HCT116 (cell line): ENCODE results near the gene SHC2. TPM values are rescaled to one million over a fixed set of nuclear protein-coding genes. Genes with fewer than 3 reads are reported as not detected.

Experiments used
- ATAC-seq: fragments of 200-7000 bp; cut with Tn5 transposase; 2 replicates; pipeline ENCODE4 v1.9.1; 2020; ENCODE audit warnings: mild to moderate bottlenecking, moderate library complexity
- BruUV-seq: library from RNA; stranded (reverse); fragments of 400-500 nt; replicated peaks from 2 replicates; lab custom pipeline; 2021; lab: Mats Ljungman, UMichigan
- CTCF ChIA-PET: fragments of 300-600 bp; sonication (Branson Sonifier 250); formaldehyde crosslinking; loops from one replicate; lab custom pipeline; 2021; ENCODE audit warnings: antibody characterized with exemption; lab: Charles Lee
- POLR2A ChIA-PET: fragments of 300-600, 350-600 bp; sonication (Branson Sonifier 250); formaldehyde crosslinking; loops from one replicate; lab custom pipeline; 2021; ENCODE audit warnings: antibody characterized with exemption; lab: Charles Lee
- RAD21 ChIA-PET, 2 experiments: fragments of 300-600 bp; sonication (Branson Sonifier 250); formaldehyde crosslinking; loops; one replicate each; lab custom pipeline; 2023; ENCODE audit warnings: low total read pairs in 2 of 2; ENCODE audit not compliant: uncharacterized antibody in 2 of 2, unreplicated experiment in 2 of 2, low non-redundant PET in 1 of 2; lab: Charles Lee
- DNase-seq: peaks from one replicate; pipeline ENCODE4 v3.0.0-alpha.2; 2010; ENCODE audit warnings: low read depth, low spot score
- H2AFZ ChIP-seq: fragments of 200-600 bp; shearing (Covaris generic), sonication (generic); 2 replicates; pipeline ENCODE4 v1.6.1; 2017; ENCODE audit warnings: low read depth, mixed run types, mixed read lengths, antibody characterized with exemption, low read length; ENCODE audit not compliant: poor library complexity, severe bottlenecking
- H3K27ac ChIP-seq: 2 replicates; pipeline ENCODE4 v1.5.1; 2012; ENCODE audit warnings: low read depth, low read length
- H3K27me3 ChIP-seq: fragments of 200-600 bp; sonication (generic); 2 replicates; pipeline ENCODE4 v1.6.1; 2016; ENCODE audit warnings: mixed run types, low read length, mixed read lengths; ENCODE audit not compliant: insufficient read depth
- H3K36me3 ChIP-seq, 2 experiments: fragments of 200-500 bp in 1 of 2; fragments of 200-600 bp in 1 of 2; sonication (Bioruptor generic) in 1 of 2; sonication (generic) in 1 of 2; 2 replicates each; pipeline versions ENCODE4 v1.5.1 to v1.6.1; 2014 to 2016; ENCODE audit warnings: low read length in 2 of 2, inconsistent platforms in 1 of 2, mixed read lengths in 1 of 2, mixed run types in 1 of 2; ENCODE audit not compliant: insufficient read depth in 2 of 2, control insufficient read depth in 1 of 2
- H3K4me1 ChIP-seq, 2 experiments: fragments of 200-600 bp in 1 of 2; sonication (generic) in 1 of 2; 2 replicates each; pipeline versions ENCODE4 v1.5.1 to v1.6.1; 2012 to 2017; ENCODE audit warnings: low read length in 2 of 2, inconsistent platforms in 1 of 2, mild to moderate bottlenecking in 1 of 2, mixed read lengths in 1 of 2, mixed run types in 1 of 2, moderate library complexity in 1 of 2; ENCODE audit not compliant: insufficient read depth in 2 of 2, control insufficient read depth in 1 of 2
- H3K4me2 ChIP-seq: fragments of 200-600 bp; sonication (generic); 2 replicates; pipeline ENCODE4 v1.6.1; 2017; ENCODE audit warnings: mixed run types, low read length, mixed read lengths
- H3K4me3 ChIP-seq, 2 experiments: fragments of 200-600 bp in 1 of 2; sonication (generic) in 1 of 2; replicated peaks in 1 of 2; 2 replicates each; pipeline ENCODE4 v1.5.1; 2011 to 2016; ENCODE audit warnings: low read length in 2 of 2, control low read depth in 1 of 2, low read depth in 1 of 2, mild to moderate bottlenecking in 1 of 2, mixed read lengths in 1 of 2, mixed run types in 1 of 2
- H3K79me2 ChIP-seq: fragments of 200-600 bp; sonication (generic); 2 replicates; pipeline ENCODE4 v1.6.1; 2017; ENCODE audit warnings: mild to moderate bottlenecking, mixed run types, low read length, moderate library complexity, mixed read lengths; ENCODE audit not compliant: insufficient read depth
- H3K9ac ChIP-seq: fragments of 200-600 bp; sonication (generic); 2 replicates; pipeline ENCODE4 v1.6.1; 2016; ENCODE audit warnings: low read length, mixed read lengths
- H3K9me2 ChIP-seq: fragments of 200-600 bp; sonication (generic), shearing (Covaris generic); 2 replicates; pipeline ENCODE4 v1.6.1; 2017; ENCODE audit warnings: mixed run types, mild to moderate bottlenecking, moderate library complexity; ENCODE audit not compliant: insufficient read depth
- H3K9me3 ChIP-seq, 2 experiments: fragments of 200-500 bp in 1 of 2; fragments of 200-600 bp in 1 of 2; sonication (Bioruptor generic) in 1 of 2; sonication (generic) in 1 of 2; 2 replicates each; pipeline ENCODE4 v1.6.1; 2014 to 2017; ENCODE audit warnings: low read length in 2 of 2, mixed read lengths in 2 of 2, inconsistent platforms in 1 of 2, low read depth in 1 of 2, mild to moderate bottlenecking in 1 of 2, mixed run types in 1 of 2, moderate library complexity in 1 of 2; ENCODE audit not compliant: control insufficient read depth in 1 of 2, insufficient read depth in 1 of 2
- H4K20me1 ChIP-seq: fragments of 200-600 bp; sonication (generic), shearing (Covaris generic); 2 replicates; pipeline ENCODE4 v1.6.1; 2017; ENCODE audit warnings: mixed run types, mild to moderate bottlenecking, moderate library complexity; ENCODE audit not compliant: insufficient read depth
- CEBPB ChIP-seq: IDR thresholded peaks from 2 replicates; pipeline ENCODE4 v1.6.1; 2012; ENCODE audit warnings: low read depth
- EGR1 ChIP-seq: IDR thresholded peaks from 2 replicates; pipeline ENCODE4 v1.6.1; 2012; ENCODE audit warnings: low read depth
- EZH2phosphoT487 ChIP-seq: fragments of 200-600 bp; IDR thresholded peaks from 2 replicates; pipeline ENCODE4 v1.6.1; 2018; ENCODE audit warnings: antibody characterized with exemption, borderline replicate concordance
- JUND ChIP-seq: IDR thresholded peaks from 2 replicates; pipeline ENCODE4 v1.6.1; 2012
- POLR2A ChIP-seq: IDR thresholded peaks from 2 replicates; pipeline ENCODE4 v1.7.0; 2011; ENCODE audit warnings: borderline replicate concordance; ENCODE audit not compliant: insufficient read depth, insufficient read length; ENCODE audit errors: extremely low read depth
- POLR2AphosphoS5 ChIP-seq: IDR thresholded peaks from 2 replicates; pipeline ENCODE4 v1.6.1; 2011; ENCODE audit warnings: mild to moderate bottlenecking, low read depth, low read length, moderate library complexity
- SIN3A ChIP-seq: IDR thresholded peaks from 2 replicates; pipeline ENCODE4 v1.6.1; 2012; ENCODE audit warnings: low read depth
- SP1 ChIP-seq: IDR thresholded peaks from 2 replicates; pipeline ENCODE4 v1.6.1; 2012; ENCODE audit warnings: low read depth
- SRF ChIP-seq: IDR thresholded peaks from 2 replicates; pipeline ENCODE4 v1.6.1; 2012; ENCODE audit warnings: low read depth
- TCF7L2 ChIP-seq: IDR thresholded peaks from 2 replicates; pipeline ENCODE4 v1.7.0; 2011; ENCODE audit warnings: borderline replicate concordance, inconsistent platforms; ENCODE audit not compliant: insufficient read depth, insufficient read length; ENCODE audit errors: extremely low read depth
- YY1 ChIP-seq: IDR thresholded peaks from 2 replicates; pipeline ENCODE4 v1.6.1; 2011; ENCODE audit warnings: low read length, low read depth, moderate library complexity, mild to moderate bottlenecking; ENCODE audit not compliant: insufficient replicate concordance; ENCODE audit errors: extremely low read depth
- ZNF274 ChIP-seq: fragments of 200-500 bp; sonication (Bioruptor generic); IDR thresholded peaks from 2 replicates; pipeline ENCODE4 v1.6.1; 2014; ENCODE audit warnings: mild to moderate bottlenecking, low read depth, low read length, inconsistent platforms
- intact Hi-C: fragments of 100-400 bp; cut with micrococcal nuclease; formaldehyde crosslinking; loops from 2 replicates; pipeline ENCODE4 v1.10.0; 2022
- total RNA-seq: library from RNA; stranded (reverse); gene quantifications from one replicate; pipeline ENCODE4 v1.2.1, GENCODE V29; 2021; ENCODE audit not compliant: unreplicated experiment
- TF ChIP-seq, protein P1 (sequence below): IDR thresholded peaks from 2 replicates; pipeline ENCODE4 v1.6.1; 2012
- TF ChIP-seq, protein P2 (sequence below): IDR thresholded peaks from 2 replicates; pipeline ENCODE4 v1.6.1; 2011; ENCODE audit warnings: mild to moderate bottlenecking, low read length, moderate library complexity; ENCODE audit not compliant: insufficient replicate concordance; ENCODE audit errors: extremely low read depth

The SHC2 gene
- total RNA-seq, 1 experiment from 2014 or later, result 2.5 TPM

GRCh38 chr19:397941-398706, 62.7 kb downstream of the SHC2 start:
- H3K36me3 ChIP-seq, result no peaks in the 10 kb centered on the region
- no peak overlapping the region for H3K4me2 ChIP-seq
- H3K4me1 ChIP-seq, result no peaks in the 10 kb centered on the region
- H2AFZ ChIP-seq, result no peak overlapping the region
- no peak overlapping the region for H3K27ac ChIP-seq
- no peak for TF ChIP-seq YY1
- TF ChIP-seq JUND, result no peak
- TF ChIP-seq EZH2phosphoT487, result no peak
- no peak for TF ChIP-seq CEBPB
- TF ChIP-seq, protein P1, sequence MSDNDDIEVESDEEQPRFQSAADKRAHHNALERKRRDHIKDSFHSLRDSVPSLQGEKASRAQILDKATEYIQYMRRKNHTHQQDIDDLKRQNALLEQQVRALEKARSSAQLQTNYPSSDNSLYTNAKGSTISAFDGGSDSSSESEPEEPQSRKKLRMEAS, result no peak
- no peak for TF ChIP-seq POLR2A
- no peak for TF ChIP-seq ZNF274
- TF ChIP-seq SRF, result no peak
- no peak for TF ChIP-seq POLR2AphosphoS5
- no peak for TF ChIP-seq SIN3A
- TF ChIP-seq EGR1, result no peak
- TF ChIP-seq SP1, result no peak
- TF ChIP-seq, protein P2, sequence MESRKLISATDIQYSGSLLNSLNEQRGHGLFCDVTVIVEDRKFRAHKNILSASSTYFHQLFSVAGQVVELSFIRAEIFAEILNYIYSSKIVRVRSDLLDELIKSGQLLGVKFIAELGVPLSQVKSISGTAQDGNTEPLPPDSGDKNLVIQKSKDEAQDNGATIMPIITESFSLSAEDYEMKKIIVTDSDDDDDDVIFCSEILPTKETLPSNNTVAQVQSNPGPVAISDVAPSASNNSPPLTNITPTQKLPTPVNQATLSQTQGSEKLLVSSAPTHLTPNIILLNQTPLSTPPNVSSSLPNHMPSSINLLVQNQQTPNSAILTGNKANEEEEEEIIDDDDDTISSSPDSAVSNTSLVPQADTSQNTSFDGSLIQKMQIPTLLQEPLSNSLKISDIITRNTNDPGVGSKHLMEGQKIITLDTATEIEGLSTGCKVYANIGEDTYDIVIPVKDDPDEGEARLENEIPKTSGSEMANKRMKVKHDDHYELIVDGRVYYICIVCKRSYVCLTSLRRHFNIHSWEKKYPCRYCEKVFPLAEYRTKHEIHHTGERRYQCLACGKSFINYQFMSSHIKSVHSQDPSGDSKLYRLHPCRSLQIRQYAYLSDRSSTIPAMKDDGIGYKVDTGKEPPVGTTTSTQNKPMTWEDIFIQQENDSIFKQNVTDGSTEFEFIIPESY, result no peak
- TF ChIP-seq TCF7L2, result no peak
- ChIA-PET RAD21 (no interaction called here), POLR2A (no interaction called here), CTCF (no interaction called here)
- no peak overlapping the region for H3K9ac ChIP-seq
- no peak overlapping the region for H3K4me3 ChIP-seq
- no peaks in the 10 kb centered on the region for H4K20me1 ChIP-seq
- H3K27me3 ChIP-seq, result no peaks in the 10 kb centered on the region
- DNase-seq (no peak), ATAC-seq (no peak)
- H3K9me3 ChIP-seq, result peaks cover 0 to 8% of the 10 kb centered on the region in 2 experiments; a peak in 1 of 4 replicates
- no peaks in the 10 kb centered on the region for H3K79me2 ChIP-seq
- H3K9me2 ChIP-seq, result no peaks in the 10 kb centered on the region
- intact Hi-C loops, result no loop called here
- BruUV-seq, result no TSS peak
